ENCODE results near the gene TNFAIP8L1. TPM values are rescaled to one million over a fixed set of nuclear protein-coding genes. Genes with fewer than 3 reads are reported as not detected.
"Not testable (repeated sequence)": the region's sequence is repeated elsewhere in the genome, so short reads cannot be mapped to it uniquely, and the experiment has no call there.

TNFAIP8L1 gene
- total RNA-seq, 1 experiment from 2014 or later: 3.6 TPM

- ChIA-PET POLR2A (interaction anchor here (0.5 kb wide), 1 partner anchor 13 kb away, joined by 3 read pairs; no protein-coding TSS in a partner anchor), CTCF (no interaction called here)
- H3K9me3 Mint-ChIP-seq (ENCODE audit: unreplicated experiment): no peaks in the 10 kb centered on the region
- DNase-seq (ENCODE audit: unreplicated experiment): no peak
- intact Hi-C loops (cut with micrococcal nuclease): no loop called here
- BruUV-seq (replicated peaks): TSS peak; percentile 82
- H3K4me3 Mint-ChIP-seq (ENCODE audit: unreplicated experiment): no peak overlapping the region
- TF ChIP-seq CTCF (IDR thresholded peaks at IDR 0.05; ENCODE audit: unreplicated experiment): no peak
- no peak overlapping the region for H3K27ac Mint-ChIP-seq (ENCODE audit: low read depth, unreplicated experiment)
- no peaks in the 10 kb centered on the region for H3K4me1 Mint-ChIP-seq (ENCODE audit: insufficient read depth, unreplicated experiment)
- peaks cover 36% of the 10 kb centered on the region for H3K36me3 Mint-ChIP-seq (ENCODE audit: insufficient read depth, unreplicated experiment)
- H3K27me3 Mint-ChIP-seq (ENCODE audit: insufficient read depth, unreplicated experiment): no peaks in the 10 kb centered on the region
These were observed 36.0 kb downstream of the TNFAIP8L1 start for GRCh38 chr19:4675346-4675745.

GRCh38 chr19:4676955-4677731 is 37.8 kb downstream of the TNFAIP8L1 start:
- intact Hi-C loops (cut with micrococcal nuclease): no loop called here
- H3K4me1 Mint-ChIP-seq (ENCODE audit: insufficient read depth, unreplicated experiment): no peaks in the 10 kb centered on the region
- H3K4me3 Mint-ChIP-seq (ENCODE audit: unreplicated experiment): no peak overlapping the region
- H3K27me3 Mint-ChIP-seq (ENCODE audit: insufficient read depth, unreplicated experiment): no peaks in the 10 kb centered on the region
- DNase-seq (ENCODE audit: unreplicated experiment): peak; percentile 53
- ChIA-PET POLR2A (no interaction called here), CTCF (interaction anchor here (0.6 to 0.9 kb wide), 3 partner anchors 12 to 601 kb away, joined by 3 to 4 read pairs (median 4); no protein-coding TSS in a partner anchor)
- no TSS peak for BruUV-seq (replicated peaks)
- peaks cover 48% of the 10 kb centered on the region for H3K36me3 Mint-ChIP-seq (ENCODE audit: insufficient read depth, unreplicated experiment)
- no peak for TF ChIP-seq CTCF (IDR thresholded peaks at IDR 0.05; ENCODE audit: unreplicated experiment)
- no peak overlapping the region for H3K27ac Mint-ChIP-seq (ENCODE audit: low read depth, unreplicated experiment)
- H3K9me3 Mint-ChIP-seq (ENCODE audit: unreplicated experiment): no peaks in the 10 kb centered on the region

GRCh38 chr19:4678881-4679790 is 39.8 kb downstream of the TNFAIP8L1 start:
- no TSS peak for BruUV-seq (replicated peaks)
- no peak overlapping the region for H3K27ac Mint-ChIP-seq (ENCODE audit: low read depth, unreplicated experiment)
- H3K4me1 Mint-ChIP-seq (ENCODE audit: insufficient read depth, unreplicated experiment): no peaks in the 10 kb centered on the region
- peaks cover 53% of the 10 kb centered on the region for H3K36me3 Mint-ChIP-seq (ENCODE audit: insufficient read depth, unreplicated experiment)
- ChIA-PET CTCF (interaction anchor here (0.6 kb wide), 1 partner anchor 303 kb away, joined by 3 read pairs; no protein-coding TSS in a partner anchor), POLR2A (interaction anchor here (0.6 to 1.2 kb wide), 2 partner anchors 9 to 12 kb away, joined by 3 read pairs; partner anchors contain the start of gene MYDGF)
- H3K9me3 Mint-ChIP-seq (ENCODE audit: unreplicated experiment): no peaks in the 10 kb centered on the region
- TF ChIP-seq CTCF (IDR thresholded peaks at IDR 0.05; ENCODE audit: unreplicated experiment): no peak
- no peak for DNase-seq (ENCODE audit: unreplicated experiment)
- intact Hi-C loops (cut with micrococcal nuclease): no loop called here
- no peaks in the 10 kb centered on the region for H3K27me3 Mint-ChIP-seq (ENCODE audit: insufficient read depth, unreplicated experiment)
- no peak overlapping the region for H3K4me3 Mint-ChIP-seq (ENCODE audit: unreplicated experiment)

GRCh38 chr19:4680021-4680420 is 40.7 kb downstream of the TNFAIP8L1 start:
- H3K27me3 Mint-ChIP-seq (ENCODE audit: insufficient read depth, unreplicated experiment); BruUV-seq (replicated peaks); H3K9me3 Mint-ChIP-seq (ENCODE audit: unreplicated experiment); H3K4me1 Mint-ChIP-seq (ENCODE audit: insufficient read depth, unreplicated experiment); intact Hi-C loops (cut with micrococcal nuclease); DNase-seq (ENCODE audit: unreplicated experiment); H3K27ac Mint-ChIP-seq (ENCODE audit: low read depth, unreplicated experiment); H3K4me3 Mint-ChIP-seq (ENCODE audit: unreplicated experiment): not testable (repeated sequence)
- POLR2A ChIA-PET: interaction anchor here (0.6 to 1.2 kb wide), 2 partner anchors 9 to 12 kb away, joined by 3 read pairs; partner anchors contain the start of gene MYDGF
- CTCF ChIA-PET: interaction anchor here (0.6 kb wide), 1 partner anchor 47 kb away, joined by 3 read pairs; no protein-coding TSS in a partner anchor
- peaks cover 62% of the 10 kb centered on the region for H3K36me3 Mint-ChIP-seq (ENCODE audit: insufficient read depth, unreplicated experiment)
